HG03095 (cell line): ENCODE data around the gene PRXL2B.

Source experiments
- ATAC-seq: cut with Tn5 transposase; IDR thresholded peaks from one replicate; pipeline ENCODE4 v1.9.1; 2021; ENCODE audit warnings: moderate library complexity; ENCODE audit not compliant: unreplicated experiment

PRXL2B gene

DNA sequence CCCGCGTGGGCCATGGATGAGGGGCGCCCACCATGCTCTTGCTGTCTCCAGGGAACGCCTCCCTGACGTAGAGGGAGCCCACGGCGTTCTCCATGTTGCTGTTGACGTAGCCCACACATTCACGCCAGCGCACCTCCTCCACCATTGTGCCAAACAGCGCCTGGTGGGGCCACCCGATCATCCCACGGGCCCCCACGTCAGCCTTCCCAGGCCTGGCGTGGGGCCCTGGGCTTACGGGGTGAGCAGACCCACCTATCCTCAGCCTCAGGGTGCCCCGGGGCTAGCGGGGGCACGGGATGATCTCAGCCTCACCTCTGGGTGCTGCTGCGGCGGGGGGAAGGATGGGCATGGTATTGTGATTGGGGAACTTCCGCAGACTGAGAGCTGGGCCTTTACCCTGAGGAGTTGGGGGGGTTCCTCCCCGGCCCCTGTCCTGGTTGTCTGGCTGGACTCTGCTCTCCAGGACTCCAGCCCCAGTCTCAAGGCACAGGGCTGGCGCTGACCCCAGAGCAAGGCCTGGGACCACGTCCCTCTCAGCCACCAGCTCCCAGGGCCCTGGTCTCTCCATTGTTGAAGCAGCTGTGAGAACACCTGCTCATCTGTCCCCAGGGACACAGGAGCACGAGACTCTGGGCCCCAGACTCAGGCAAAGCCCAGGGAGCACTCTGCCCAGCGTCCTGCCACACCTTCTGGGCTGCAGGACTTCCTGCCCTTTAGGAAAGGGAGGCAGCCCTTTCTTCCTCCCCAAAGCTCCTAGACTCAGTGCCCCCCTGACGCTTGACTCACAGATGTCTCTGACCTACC, 10.2 kb downstream of the PRXL2B start:
- no peak for ATAC-seq

DNA sequence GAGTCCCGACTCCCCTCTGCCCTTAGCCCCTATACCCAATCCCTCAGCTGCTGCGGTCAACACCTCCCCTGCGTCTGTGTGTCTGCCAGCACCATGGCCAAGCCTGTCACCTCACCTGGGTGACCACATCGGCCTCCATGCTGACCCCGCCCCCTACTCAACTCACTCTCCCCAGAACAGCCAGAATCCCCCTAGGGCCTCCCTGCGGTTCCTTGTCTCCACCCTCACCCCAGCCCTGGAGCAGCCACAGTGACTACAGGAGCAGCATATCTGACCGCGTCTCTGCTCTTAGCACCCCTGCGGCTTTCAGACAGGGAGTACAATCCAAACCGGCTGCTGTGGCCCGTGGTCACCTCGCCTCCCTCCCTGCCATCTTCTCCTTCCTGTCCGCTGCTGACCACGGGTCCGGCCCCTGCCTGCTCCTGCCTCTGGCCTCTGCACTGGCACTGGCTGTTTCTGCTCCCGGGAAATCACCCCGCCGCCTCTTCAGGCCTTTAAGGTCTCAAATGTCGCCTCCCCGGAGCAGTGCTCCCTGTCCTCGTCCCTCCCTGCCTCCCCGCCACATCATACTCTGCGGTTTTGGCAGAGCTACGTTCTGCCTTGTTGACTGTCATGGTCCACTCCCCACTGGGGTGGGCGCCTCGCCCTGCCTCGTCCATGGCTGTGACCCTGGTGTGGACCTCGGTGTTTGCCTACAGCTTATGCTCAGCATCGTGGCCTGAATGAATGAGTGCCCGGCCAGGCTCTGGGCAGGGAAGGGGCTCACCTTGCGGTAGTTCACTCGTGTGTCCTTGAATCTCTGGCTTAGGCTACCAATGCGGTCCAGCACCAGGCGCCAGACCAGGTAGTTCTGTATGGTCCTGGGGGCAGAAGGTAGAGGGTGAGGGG, 11.1 kb downstream of the PRXL2B start:
- no peak for ATAC-seq

DNA sequence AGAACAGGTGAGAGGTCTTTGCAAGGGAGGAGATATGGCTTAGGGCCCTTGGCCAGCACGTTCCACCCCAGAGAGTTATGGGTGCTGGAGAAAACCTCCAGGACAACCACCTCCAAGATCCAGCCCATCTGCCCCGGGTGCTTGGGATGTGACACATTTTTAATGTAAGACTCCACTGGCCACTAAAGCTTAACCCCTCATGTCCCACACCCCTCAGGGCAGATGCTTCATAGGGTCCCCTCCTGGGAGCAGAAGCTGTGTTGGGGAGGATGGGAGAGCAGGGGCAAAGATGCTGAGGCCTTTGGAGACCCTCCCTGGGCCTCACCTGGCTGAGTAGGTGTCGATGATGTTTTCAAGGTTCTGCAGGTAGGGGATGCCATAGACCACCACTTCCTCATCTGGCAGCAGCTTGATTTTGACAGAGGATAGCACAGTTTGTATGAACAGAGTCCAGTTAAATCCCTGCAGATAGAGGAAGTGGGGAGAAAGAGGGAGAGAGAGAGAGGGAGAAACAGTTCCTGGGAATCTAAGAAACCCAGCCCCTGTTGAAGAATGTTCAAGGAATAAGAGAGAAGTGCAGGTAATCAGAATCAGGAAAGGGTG, 11.9 kb downstream of the PRXL2B start:
- ATAC-seq = no peak

DNA sequence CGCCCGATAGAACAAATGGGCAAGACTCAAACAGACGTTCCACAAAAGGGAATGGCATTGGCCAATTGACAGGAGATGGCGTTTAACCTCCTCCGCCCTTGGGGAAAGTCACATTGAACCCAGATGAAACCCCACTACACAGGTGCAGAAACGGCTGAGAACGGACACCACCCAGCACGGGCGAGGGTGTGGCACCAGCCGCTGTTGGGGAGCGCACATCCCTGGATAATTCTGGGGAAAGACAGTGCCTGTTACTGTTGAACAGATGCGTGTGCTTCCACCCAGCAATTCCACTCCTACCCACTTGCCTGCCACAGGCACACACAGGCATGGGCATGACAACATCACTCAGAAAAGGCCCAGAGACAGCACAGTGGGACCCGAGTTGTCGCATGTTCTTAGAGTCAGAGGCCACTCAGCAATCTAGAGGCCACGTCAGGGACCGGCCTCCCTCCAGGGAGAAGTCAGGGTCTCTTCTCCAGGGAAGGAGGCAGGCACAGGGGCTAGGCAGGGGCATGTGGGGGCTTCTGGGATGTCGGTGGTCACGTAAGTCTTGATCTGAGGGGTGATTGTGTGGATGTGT, 15.2 kb downstream of the PRXL2B start:
- ATAC-seq = no peak

DNA sequence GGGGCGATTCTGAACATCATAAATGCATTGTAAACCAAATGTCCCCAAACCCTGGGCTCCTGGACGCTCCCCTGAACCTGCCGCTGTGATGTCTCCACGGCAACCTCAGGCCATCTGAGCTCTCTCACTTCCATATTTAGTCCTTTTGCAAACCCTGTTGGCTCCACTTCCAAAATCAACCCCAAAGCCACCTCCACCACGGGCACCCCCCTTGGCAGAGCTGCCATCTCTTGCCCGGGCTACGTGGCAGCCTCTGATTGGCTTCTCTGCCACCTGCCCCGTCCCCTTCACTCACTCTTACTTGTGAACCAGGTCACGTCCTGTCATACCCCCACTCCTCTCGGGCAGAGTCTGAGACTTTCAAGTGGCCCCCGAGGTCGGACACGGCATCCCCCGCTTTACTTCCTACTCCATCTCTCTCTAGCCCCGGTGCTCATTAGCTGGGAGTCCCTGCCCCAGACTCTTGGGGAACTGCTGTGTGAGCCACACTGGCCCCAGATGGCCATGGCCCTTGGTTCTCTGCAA, 15.8 kb downstream of the PRXL2B start:
- no peak for ATAC-seq

DNA sequence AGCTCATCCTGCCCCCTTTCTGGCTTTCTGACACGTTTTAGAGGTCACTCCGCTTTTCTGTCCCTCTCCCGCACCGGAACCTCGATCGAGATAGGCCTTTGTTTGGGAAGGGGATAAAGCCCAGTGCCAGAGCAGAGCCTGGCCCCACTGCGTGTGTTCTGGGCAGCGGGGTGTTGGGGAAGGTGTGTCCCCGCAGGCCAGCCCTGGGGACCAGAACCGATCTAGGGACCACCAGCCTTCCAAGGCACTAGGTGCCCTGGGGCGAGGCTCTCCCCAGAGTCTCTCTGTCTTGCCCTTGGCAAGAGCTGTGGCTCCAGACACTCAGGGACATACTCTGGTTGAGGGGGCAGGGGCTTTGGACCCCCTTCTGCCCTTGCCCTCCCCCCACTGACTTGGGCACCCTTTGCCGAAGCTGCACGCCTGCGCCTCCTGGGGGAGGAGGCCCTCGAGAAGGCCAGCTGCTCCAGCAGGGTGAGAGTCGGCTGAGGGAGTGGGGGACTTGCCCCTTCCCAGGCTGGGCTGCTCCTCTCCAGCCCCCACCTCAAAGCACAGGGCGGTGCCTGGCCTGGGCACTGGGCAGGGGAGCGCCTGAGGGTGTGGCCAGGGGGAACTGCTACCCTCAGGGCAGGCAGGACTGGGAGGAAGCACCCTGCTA, 16.4 kb downstream of the PRXL2B start:
- ATAC-seq = no peak

DNA sequence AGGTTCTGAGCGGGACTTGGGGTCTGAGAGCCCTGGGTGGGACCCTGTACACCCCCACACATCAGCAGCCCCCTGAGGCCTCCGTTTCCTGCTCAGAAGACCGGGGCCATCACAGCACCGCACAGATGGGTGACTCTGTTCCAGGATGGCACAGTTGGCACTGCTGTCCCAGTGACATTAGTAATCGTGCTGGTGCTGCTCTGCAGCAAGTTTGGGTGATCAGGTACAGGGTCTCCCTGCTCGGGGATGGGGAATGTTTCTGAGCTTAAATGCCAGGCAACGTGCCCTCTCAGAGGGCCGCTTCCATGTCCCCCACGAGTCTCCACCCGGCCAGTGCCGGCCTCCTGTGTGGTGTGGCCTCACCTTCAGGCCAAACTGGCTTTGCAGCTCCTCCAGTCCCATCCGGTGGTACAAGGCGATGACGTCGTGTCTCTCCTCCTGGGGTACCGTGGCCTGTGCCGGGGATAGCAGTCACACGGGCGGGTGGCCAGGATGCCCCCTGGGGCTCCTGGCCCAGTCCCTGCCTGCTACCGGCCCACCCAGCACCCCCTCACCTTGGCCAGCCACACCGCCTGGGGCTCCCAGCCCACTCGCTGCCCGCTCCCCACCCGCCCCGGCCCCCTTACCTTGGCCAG, 17.1 kb downstream of the PRXL2B start:
- ATAC-seq = no peak

DNA sequence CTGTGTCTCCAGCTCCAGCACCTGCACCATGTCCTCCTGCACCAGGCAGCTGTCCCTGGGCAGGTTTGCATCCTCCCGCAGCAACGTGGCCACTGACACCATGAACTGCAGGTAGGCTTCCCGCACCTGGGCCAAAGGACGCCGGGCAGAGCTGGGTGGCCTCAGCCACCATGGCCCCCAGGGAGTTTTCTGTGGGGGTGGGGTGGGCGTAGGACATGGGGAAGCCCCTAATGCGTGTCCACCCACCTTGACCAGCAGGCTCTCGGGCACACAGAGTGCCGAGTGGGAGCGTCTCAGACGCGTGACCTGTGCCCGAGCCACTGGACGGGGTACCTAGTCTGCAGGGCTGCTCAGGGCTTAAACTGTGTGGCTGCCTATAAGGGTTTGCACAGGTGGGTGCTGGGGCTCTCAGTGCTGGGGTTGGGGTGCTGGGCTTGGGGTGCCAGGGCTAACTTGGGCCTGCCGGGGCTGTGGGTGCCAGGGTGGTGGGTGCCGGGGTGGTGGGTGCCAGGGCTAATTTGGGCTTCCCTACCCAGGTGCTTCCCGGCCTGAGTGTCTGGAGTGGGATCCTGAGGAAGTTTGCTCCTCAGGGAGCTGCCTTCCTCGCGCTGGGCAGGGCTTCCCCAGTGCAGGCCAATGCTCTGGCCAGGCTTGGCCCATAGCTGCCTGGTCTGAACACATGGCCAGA, 17.7 kb downstream of the PRXL2B start:
- no peak for ATAC-seq

DNA sequence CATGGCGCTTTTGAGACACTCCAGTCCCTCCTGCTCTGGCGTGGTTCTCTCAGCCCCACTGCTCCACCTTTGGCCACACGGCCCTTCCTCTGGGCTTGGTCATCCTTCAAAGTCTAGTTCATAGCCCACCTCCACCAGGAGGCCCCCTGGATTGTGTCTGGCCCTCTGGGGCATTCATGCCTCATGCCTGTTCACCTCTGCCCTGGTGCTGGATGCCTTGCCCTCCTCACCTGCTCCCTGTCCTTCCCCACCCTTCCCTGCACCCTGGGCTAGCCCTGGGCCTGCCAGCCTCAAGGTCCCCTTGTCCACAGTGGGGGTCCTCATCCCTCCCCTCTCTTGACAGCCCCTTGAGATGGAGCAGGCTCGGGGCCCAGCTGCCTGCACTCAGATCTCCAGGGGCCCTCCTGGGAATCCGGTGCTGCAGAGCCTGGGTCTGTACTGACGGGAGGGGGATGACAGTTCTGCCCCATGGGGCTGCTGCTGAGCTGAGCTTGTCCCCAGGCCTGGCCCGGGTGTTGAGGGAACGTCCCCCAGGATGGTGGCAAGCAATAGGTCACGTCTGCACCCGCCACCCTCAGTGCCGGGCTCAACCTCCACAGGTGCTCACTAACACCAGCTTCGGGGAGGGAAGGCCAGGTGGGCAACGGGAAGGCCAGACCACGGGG, 18.4 kb downstream of the PRXL2B start:
- no peak for ATAC-seq

DNA sequence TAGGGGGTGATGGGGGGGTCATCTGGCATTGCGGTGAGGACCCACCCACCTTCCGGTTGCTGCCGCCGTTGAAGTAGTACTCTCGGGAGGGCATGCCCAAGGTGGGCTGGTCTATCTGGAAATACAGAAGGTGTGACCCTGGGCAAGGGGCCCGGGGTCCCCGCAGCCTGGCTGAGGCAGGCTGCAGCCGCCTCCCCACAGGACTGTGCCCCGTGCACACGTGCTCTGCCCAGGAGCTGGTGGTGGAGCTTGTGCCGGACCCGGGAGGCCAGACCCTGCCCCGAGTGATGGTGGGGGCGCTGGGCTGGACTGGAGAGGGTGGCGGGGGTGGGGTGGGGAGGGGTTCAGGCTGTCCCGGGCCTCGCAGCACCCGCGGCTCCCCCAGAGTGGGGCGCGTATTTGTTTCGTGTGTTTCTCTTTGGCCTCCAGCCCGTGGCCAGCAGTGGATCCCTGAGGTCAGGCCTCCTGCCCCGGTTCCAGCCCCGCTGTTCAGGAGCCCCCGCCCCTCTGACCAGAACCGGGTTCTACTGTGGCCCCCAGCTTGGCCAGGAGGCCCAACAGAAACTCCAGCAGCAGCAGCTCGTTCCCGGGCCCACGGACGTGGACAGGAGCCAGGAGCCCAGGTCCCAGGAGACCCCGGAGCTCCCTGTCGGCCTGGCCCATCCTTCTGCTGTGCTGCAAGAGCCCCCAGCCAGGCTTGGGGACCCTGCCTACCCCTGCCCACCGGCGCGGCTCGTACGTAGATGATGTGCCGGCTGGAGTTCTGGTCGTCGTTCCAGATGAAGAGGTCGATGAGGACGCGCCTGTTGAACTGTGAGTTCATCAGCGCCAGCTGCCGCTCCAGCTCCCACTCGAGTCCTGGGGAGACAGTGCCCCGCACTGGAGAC, 19.2 kb downstream of the PRXL2B start:
- no peak for ATAC-seq

DNA sequence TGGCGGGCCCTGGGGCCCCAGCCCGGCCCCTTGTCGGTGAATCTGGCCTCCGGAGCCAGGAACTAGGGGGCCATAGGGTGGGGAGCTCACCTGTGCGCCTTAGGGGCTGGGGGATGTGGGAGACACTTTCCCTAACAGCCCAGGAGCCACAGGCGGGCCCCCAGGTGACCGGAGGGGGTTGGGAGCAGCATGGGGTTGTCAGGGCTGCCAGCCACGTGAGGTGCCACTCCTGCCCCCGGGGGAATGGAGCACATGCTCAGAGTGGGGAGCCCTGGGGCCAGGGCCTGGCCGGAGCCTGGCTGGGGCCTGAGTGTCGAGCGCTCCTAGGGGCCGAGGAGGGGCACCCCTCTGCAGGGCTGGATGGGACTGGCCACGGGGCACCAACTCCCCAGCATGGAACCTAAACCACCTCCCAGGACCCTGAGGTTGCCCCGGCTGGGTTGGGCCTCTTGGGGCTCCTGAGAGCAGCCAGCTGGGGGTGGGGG, 19.9 kb downstream of the PRXL2B start:
- ATAC-seq = no peak

DNA sequence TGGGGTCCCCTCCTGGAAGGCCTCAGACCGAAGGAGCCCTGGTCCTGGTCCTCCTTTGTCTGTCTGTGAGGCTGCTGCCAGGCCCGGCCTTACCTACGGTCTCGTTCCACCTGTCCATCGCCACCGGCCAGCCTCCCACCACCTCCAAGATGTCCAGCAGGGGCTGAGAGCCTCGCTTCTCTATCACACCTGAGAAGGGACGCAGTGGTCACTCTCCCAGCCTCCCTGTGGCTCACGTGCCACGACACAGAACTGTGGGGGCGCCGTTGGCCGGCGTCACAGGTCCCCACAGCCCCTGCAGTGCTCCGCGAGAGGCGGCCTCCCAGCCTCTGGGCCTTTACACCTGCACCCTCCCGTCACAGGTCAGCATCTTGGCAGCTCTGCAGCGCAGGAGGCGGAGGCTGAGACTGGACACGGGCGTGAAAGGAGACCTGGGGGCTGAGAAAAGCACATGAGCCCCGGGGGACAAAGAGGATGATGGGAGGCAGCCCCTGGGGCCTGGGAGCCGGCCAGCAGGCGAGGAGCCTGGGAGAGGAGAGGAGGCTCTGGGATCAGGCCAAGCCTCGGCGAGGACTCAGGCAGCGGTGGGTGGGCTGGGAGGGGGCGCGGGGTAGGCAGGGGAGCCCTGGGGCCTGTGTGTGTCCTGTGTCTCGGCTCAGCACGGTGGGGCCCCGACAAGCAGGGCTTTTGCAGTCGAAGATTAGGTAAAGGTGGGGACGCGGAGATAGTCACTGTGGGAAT, 20.5 kb downstream of the PRXL2B start:
- no peak for ATAC-seq

DNA sequence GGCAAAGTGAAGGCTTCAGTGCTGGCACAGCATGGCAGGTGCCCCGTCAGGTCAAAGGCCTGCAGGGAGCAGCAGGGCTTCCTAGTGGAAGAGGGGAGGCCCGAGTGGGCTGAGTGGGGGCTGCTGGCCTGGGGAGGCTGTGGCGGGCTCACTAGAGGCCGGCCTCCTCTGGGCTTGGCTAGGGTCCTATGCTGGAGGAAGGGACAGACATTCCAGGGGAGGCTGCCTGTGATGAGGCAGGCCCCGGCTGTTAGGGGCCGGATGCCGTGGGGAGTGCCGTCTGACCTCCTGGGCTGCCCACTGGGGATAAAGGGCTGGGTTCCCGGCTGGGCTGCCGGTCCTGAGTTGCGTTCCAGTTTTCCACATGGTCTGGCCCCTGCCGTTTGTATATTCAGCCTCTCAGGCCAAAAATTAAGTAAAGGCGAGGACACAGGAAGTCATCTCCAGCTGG, 21.1 kb downstream of the PRXL2B start:
- no peak for ATAC-seq

DNA sequence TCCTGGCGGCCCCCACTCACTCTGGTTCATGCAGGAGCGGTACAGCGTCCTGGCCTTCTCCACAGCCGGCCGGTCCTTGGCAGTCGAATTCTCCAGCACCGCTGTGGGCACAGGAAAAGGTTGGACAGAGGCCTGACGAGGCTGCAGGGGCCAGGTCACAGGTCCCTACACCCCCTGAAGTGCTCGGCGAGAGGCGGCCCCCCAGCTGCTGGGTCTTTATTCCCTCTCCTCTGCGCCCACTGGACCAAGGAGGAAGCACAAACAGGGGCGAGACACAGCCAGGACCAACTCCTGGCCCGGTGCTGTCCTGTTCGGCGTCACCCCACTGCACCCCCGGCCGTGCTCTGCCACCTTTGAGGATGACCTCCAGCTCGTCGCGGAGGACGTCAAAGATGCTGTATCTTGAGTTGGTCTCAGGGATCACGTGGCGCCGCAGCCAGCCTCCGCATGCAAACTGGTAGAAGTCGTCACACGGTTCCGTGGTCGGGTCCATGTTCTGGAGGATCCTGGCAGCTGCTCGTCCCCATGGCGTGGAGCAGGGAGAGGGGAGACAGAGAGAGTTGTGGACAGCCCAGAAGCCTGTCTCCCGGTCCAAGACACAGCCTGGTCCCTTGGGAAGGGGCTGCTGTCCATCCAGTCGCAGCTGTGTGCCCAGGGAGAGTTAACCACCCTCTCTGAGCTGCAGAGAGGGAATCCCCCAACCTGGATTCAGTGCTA, 22.9 kb downstream of the PRXL2B start:
- no peak for ATAC-seq

DNA sequence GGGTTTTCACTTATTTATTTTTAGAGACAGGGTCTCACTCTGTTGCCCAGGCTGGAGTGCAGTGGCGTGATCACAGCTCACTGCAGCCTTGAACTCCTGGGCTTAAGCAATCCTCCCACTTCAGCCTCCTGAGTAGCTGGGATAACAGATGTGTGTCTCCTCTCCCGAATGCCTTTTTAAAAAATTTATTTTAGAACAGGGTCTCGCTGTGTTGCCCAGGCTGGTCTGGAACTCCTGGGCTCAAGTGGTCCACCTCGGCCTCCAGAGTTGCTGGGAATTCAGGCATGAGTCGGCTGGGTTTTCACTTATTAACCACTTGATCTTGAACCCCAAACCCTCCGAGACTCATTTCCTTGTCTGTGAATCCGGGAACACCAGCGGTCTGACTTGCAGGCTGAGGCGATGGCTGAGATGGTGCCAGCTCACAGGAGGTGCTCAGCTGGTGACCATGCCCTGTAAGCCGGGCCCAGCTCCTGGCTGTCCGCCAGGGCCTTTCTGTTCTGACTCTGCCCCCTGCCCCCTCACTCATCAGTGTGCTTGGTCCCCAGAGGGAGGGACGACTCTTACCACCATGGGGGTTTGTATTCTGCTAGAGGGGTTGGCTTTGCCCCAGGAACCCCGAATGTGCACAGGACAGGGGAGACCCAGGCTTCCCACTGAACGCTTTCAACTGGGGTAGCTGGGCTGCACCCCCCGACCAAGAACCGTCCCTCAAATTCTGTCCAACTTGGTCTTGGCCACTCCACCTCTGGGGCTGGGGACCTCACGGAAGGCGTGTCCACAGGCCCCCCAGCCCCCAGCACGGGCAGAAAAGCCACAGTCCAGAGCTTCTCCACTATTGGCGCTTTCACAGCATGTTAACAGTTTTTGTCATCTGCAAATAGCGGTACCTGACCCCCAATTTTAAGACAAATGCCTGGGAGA, 23.7 kb downstream of the PRXL2B start:
- ATAC-seq = no peak
